ENCODE measurements around the gene ERFL.

The ERFL gene

GRCh38 chr19:41937525-41938468, 9.5 kb upstream of the ERFL start:
- H3K27ac ChIP-seq (replicated peaks) = no peak overlapping the region
- TF ChIP-seq POLR2AphosphoS5 (IDR thresholded peaks at IDR 0.05; ENCODE audit: low read depth) = no peak
- TF ChIP-seq REST (IDR thresholded peaks at IDR 0.05; ENCODE audit: insufficient replicate concordance, low read depth) = no peak
- TF ChIP-seq SPI1 (IDR thresholded peaks at IDR 0.05; ENCODE audit: borderline replicate concordance, low read depth) = no peak
- no peak for TF ChIP-seq CTCF (IDR thresholded peaks at IDR 0.05; ENCODE audit: insufficient read depth, low read length)
- TF ChIP-seq GABPA (IDR thresholded peaks at IDR 0.05; ENCODE audit: low read depth) = no peak
- peaks cover 14% of the 10 kb centered on the region for H3K27me3 ChIP-seq (ENCODE audit: insufficient read depth, poor library complexity, severe bottlenecking)
- H3K4me3 ChIP-seq (replicated peaks; ENCODE audit: insufficient read depth, low read length) = no peak overlapping the region
- peak in 1 of 2 experiments; percentile 45 for DNase-seq (ENCODE audit: low read depth in 1 of 2, low spot score in 1 of 2)

- no peak overlapping the region for H3K4me3 ChIP-seq (replicated peaks; ENCODE audit: insufficient read depth, low read length)
- H3K27ac ChIP-seq (replicated peaks) = no peak overlapping the region
- DNase-seq (ENCODE audit: low read depth in 1 of 2, low spot score in 1 of 2) = no peak
- H3K27me3 ChIP-seq (ENCODE audit: insufficient read depth, poor library complexity, severe bottlenecking) = peaks cover 14% of the 10 kb centered on the region
- TF ChIP-seq POLR2AphosphoS5 (IDR thresholded peaks at IDR 0.05; ENCODE audit: low read depth) = no peak
- TF ChIP-seq CTCF (IDR thresholded peaks at IDR 0.05; ENCODE audit: insufficient read depth, low read length) = no peak
- TF ChIP-seq SPI1 (IDR thresholded peaks at IDR 0.05; ENCODE audit: borderline replicate concordance, low read depth) = no peak
- no peak for TF ChIP-seq REST (IDR thresholded peaks at IDR 0.05; ENCODE audit: insufficient replicate concordance, low read depth)
- no peak for TF ChIP-seq GABPA (IDR thresholded peaks at IDR 0.05; ENCODE audit: low read depth)
These were observed 8.7 kb upstream of the ERFL start for GRCh38 chr19:41936961-41937360.

DNA sequence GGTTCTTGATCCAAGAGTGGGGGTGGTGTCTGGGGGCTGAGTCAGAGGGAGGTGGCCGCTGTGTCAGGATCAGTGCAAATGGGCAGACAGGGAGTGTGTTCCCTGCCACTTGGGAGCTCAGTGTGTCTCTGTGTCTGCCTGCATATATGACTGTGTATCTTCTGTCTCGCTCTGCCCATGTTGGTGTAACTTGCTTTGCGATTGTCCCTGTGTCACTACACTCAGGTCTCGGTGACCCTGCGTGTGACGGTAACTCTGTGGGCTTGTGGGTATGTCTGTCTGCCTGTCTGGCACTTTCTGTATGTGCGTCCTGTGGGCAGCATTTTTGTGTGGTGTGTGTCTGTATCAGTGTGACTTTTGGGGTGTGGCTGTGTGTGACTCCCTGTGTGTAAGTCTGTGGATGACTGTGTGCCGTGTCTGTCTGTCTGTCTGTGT, 8.2 kb upstream of the ERFL start:
- Histone ChIP-seq H3K27ac (replicated peaks) (no peak overlapping the region), H3K4me3 (replicated peaks; ENCODE audit: insufficient read depth, low read length) (no peak overlapping the region), H3K27me3 (ENCODE audit: insufficient read depth, poor library complexity, severe bottlenecking) (peaks cover 14% of the 10 kb centered on the region)
- DNase-seq (ENCODE audit: low read depth in 1 of 2, low spot score in 1 of 2) = no peak
- TF ChIP-seq REST (IDR thresholded peaks at IDR 0.05; ENCODE audit: insufficient replicate concordance, low read depth) = no peak
- TF ChIP-seq CTCF (IDR thresholded peaks at IDR 0.05; ENCODE audit: insufficient read depth, low read length) = no peak
- TF ChIP-seq SPI1 (IDR thresholded peaks at IDR 0.05; ENCODE audit: borderline replicate concordance, low read depth) = no peak
- TF ChIP-seq POLR2AphosphoS5 (IDR thresholded peaks at IDR 0.05; ENCODE audit: low read depth) = no peak
